HG02763 (cell line): ENCODE results near the gene SDR42E1.

Experiments
- ATAC-seq: cut with Tn5 transposase; IDR thresholded peaks from one replicate; pipeline ENCODE4 v1.9.1; 2021; ENCODE audit warnings: mild to moderate bottlenecking, moderate library complexity; ENCODE audit not compliant: unreplicated experiment

Gene SDR42E1

DNA sequence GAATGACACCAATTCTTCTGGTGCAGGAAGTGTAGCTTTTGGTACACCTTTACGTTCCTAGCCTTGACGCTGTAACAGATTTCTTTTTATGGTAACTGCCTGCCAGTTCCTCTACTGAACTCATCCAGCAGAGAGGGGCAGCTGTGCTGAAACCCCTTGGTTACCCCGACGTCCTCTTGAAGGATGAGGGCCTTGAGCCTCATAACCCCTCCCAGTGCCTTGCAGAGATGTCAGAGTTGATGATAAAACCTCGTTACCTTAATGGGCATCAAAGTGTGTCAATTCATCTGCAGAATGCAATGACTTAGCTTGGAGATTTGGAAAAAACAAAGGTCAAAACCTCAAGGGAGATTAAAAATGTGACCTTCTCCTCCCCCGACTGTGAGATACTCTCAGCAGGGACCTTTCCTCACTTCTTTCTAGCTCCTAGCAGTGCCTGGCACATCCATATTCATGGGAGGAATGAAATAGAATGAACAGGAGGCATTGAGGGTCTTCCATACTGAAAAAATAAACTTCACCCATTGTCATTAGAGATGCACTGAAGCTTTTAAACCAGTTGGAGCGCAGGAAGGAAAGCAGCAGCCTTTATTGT, 69.2 kb downstream of the SDR42E1 start:
- no peak for ATAC-seq

GRCh38 chr16:81940781-81941560, 70.3 kb downstream of the SDR42E1 start:
- ATAC-seq: no peak

- ATAC-seq: no peak
Observed at GRCh38 chr16:81939164-81940056, 71.9 kb downstream of the SDR42E1 start.
